GM12878 (cell line): ENCODE measurements around the gene PRKAG2. TPM values are rescaled to one million over a fixed set of nuclear protein-coding genes. Genes with fewer than 3 reads are reported as not detected.

Source experiments
- ATAC-seq: fragments of 200-7000 bp; cut with Tn5 transposase; 3 replicates; pipeline ENCODE4 v1.9.1; 2020; ENCODE audit warnings: mild to moderate bottlenecking, moderate library complexity
- BruUV-seq: library from RNA; stranded (reverse); fragments of 400-500 nt; replicated peaks from 2 replicates; lab custom pipeline; 2021; lab: Mats Ljungman, UMichigan
- CTCF ChIA-PET: fragments of 300-600 bp; sonication (Branson Sonifier 250); formaldehyde crosslinking; extraction: SDS; loops from one replicate; lab custom pipeline; 2021; ENCODE audit warnings: inconsistent platforms; lab: Yijun Ruan, JAX
- POLR2A ChIA-PET: fragments of 350-600 bp; formaldehyde crosslinking; extraction: SDS; loops from one replicate; lab custom pipeline; 2021; ENCODE audit warnings: inconsistent platforms; lab: Charles Lee
- RAD21 ChIA-PET: fragments of 300-600 bp; sonication (Branson Sonifier 250); formaldehyde crosslinking; loops from one replicate; lab custom pipeline; 2023; ENCODE audit warnings: antibody characterized with exemption; ENCODE audit not compliant: unreplicated experiment; lab: Charles Lee
- SMC1A ChIA-PET: fragments of 300-600 bp; sonication (Branson Sonifier 250); formaldehyde crosslinking; loops from one replicate; lab custom pipeline; 2023; ENCODE audit not compliant: unreplicated experiment, uncharacterized antibody; lab: Charles Lee
- DNase-seq: peaks from one replicate; pipeline ENCODE4 v3.0.0-alpha.2; 2011; ENCODE audit warnings: low read depth, low spot score
- FAIRE-seq: peaks from 3 replicates; lab custom pipeline; 2011; peaks lifted over from hg19 to GRCh38; lab: Jason Lieb, UNC
- H2AFZ ChIP-seq: 2 replicates; pipeline ENCODE4 v1.6.0; 2011; ENCODE audit warnings: low read depth, low read length, control low read depth; ENCODE audit not compliant: control insufficient read depth
- H3K27ac ChIP-seq: 2 replicates; pipeline ENCODE4 v1.5.1; 2011; ENCODE audit warnings: control low read depth; ENCODE audit not compliant: control insufficient read depth, insufficient read depth
- H3K27me3 ChIP-seq, 2 experiments: replicated peaks in 1 of 2; 2 replicates each; pipeline versions ENCODE4 v1.6.0 to v1.6.1; 2011; ENCODE audit warnings: low read length in 1 of 2; ENCODE audit not compliant: control insufficient read depth in 2 of 2, insufficient read depth in 2 of 2
- H3K36me3 ChIP-seq, 2 experiments: 2 replicates each; pipeline ENCODE4 v1.5.1; 2011; ENCODE audit warnings: low read length in 1 of 2; ENCODE audit not compliant: control insufficient read depth in 2 of 2, insufficient read depth in 2 of 2
- H3K4me1 ChIP-seq: 2 replicates; pipeline ENCODE4 v1.6.1; 2011; ENCODE audit warnings: mild to moderate bottlenecking, low read length, moderate library complexity, mixed read lengths; ENCODE audit not compliant: control insufficient read depth, insufficient read depth
- H3K4me2 ChIP-seq: 2 replicates; pipeline ENCODE4 v1.6.0; 2011; ENCODE audit warnings: control low read depth; ENCODE audit not compliant: control insufficient read depth, insufficient read depth
- H3K4me3 ChIP-seq: fragments of 200-600 bp; sonication (generic); 2 replicates; pipeline ENCODE4 v1.5.1; 2016
- H3K79me2 ChIP-seq: 2 replicates; pipeline ENCODE4 v1.6.0; 2011; ENCODE audit warnings: low read length; ENCODE audit not compliant: control insufficient read depth, insufficient read depth
- H3K9ac ChIP-seq: 2 replicates; pipeline ENCODE4 v1.8.0; 2011; ENCODE audit warnings: low read length, control low read depth, mixed read lengths; ENCODE audit not compliant: control insufficient read depth, insufficient read depth
- H3K9me3 ChIP-seq: replicated peaks from 3 replicates; pipeline ENCODE4 v1.5.1; 2011; ENCODE audit warnings: mild to moderate bottlenecking, low read length; ENCODE audit not compliant: control insufficient read depth, insufficient read depth
- H4K20me1 ChIP-seq: 2 replicates; pipeline ENCODE4 v1.6.0; 2011; ENCODE audit not compliant: control insufficient read depth, insufficient read depth
- CHD1 ChIP-seq: IDR thresholded peaks from 2 replicates; pipeline ENCODE4 v1.6.1; 2012; ENCODE audit warnings: low read depth, low read length, improper control_type of control experiment
- CHD2 ChIP-seq: IDR thresholded peaks from 2 replicates; pipeline ENCODE4 v1.6.1; 2011; ENCODE audit warnings: low read depth, low read length, improper control_type of control experiment, borderline replicate concordance
- CHD4 ChIP-seq: fragments of 200-600 bp; sonication (generic); IDR thresholded peaks from 2 replicates; pipeline ENCODE4 v1.6.1; 2016; ENCODE audit warnings: mild to moderate bottlenecking
- CUX1 ChIP-seq: IDR thresholded peaks from 2 replicates; pipeline ENCODE4 v1.6.1; 2012; ENCODE audit warnings: improper control_type of control experiment, low read depth, low read length; ENCODE audit not compliant: insufficient replicate concordance
- GATAD2B ChIP-seq: fragments of 450-650 bp; conservative IDR thresholded peaks from 2 replicates; pipeline ENCODE4 v1.6.1; 2017; ENCODE audit warnings: low read depth, mild to moderate bottlenecking, moderate library complexity
- IRF4 ChIP-seq: IDR thresholded peaks from 2 replicates; pipeline ENCODE4 v1.6.1; 2011; ENCODE audit warnings: low read depth, low read length
- MTA3 ChIP-seq: IDR thresholded peaks from 2 replicates; pipeline ENCODE4 v1.6.1; 2012; ENCODE audit warnings: low read length, inconsistent platforms, borderline replicate concordance
- MXI1 ChIP-seq: fragments of 150-350 bp; IDR thresholded peaks from 2 replicates; pipeline ENCODE4 v1.6.1; 2011; ENCODE audit warnings: low read depth, mild to moderate bottlenecking, inconsistent platforms, low read length, improper control_type of control experiment
- PKNOX1 ChIP-seq: fragments of 450-650 bp; IDR thresholded peaks from 2 replicates; pipeline ENCODE4 v1.6.1; 2016; ENCODE audit warnings: mild to moderate bottlenecking
- RELA ChIP-seq: fragments of 450-650 bp; IDR thresholded peaks from 2 replicates; pipeline ENCODE4 v1.8.0; 2014; ENCODE audit warnings: borderline replicate concordance; ENCODE audit not compliant: partially characterized antibody
- RUNX3 ChIP-seq: IDR thresholded peaks from 2 replicates; pipeline ENCODE4 v1.6.1; 2012; ENCODE audit warnings: low read length, inconsistent platforms
- SIN3A ChIP-seq: IDR thresholded peaks from 2 replicates; pipeline ENCODE4 v1.6.1; 2012; ENCODE audit warnings: low read depth, low read length, improper control_type of control experiment
- SIX5 ChIP-seq: IDR thresholded peaks from 2 replicates; pipeline ENCODE4 v1.6.1; 2011; ENCODE audit warnings: mild to moderate bottlenecking, low read depth, low read length, moderate library complexity; ENCODE audit not compliant: severe bottlenecking
- TARDBP ChIP-seq: IDR thresholded peaks from 2 replicates; pipeline ENCODE4 v1.6.1; 2016; ENCODE audit warnings: borderline replicate concordance
- ZNF274 ChIP-seq: IDR thresholded peaks from one replicate; pipeline ENCODE4 v1.8.0; 2011; ENCODE audit not compliant: insufficient read length, insufficient read depth
- ZZZ3 ChIP-seq: IDR thresholded peaks from 2 replicates; pipeline ENCODE4 v1.6.1; 2011; ENCODE audit warnings: low read depth; ENCODE audit not compliant: control insufficient read depth, insufficient read length
- WGBS: methylation state at CpG from one replicate; pipeline ENCODE4 v1.1.6; 2016; ENCODE audit warnings: low lambda C conversion rate; ENCODE audit not compliant: insufficient replicate concordance, insufficient coverage; ENCODE audit errors: missing lambda C conversion rate; 5-methylcytosine and 5-hydroxymethylcytosine counted together
- in situ Hi-C: fragments of 300-500 bp; cut with MboI; formaldehyde crosslinking; loops from 9 replicates; pipeline ENCODE4 v1.14.3; 2018; ENCODE audit warnings: mixed read lengths
- intact Hi-C: fragments of 100-400 bp; cut with micrococcal nuclease; formaldehyde crosslinking; loops from one replicate; pipeline ENCODE4 v1.14.2; 2022; ENCODE audit not compliant: unreplicated experiment
- polyA plus RNA-seq, 11 experiments: library from polyadenylated mRNA; depleted of rRNA in 4 of 11; unstranded in 6 of 11; stranded (reverse) in 5 of 11; fragments of >200 nt; fragmentation: Nextera tagmentation in 4 of 11; fragmentation: Illumina TruSeq in 1 of 11; extraction: Ambion mirVana in 4 of 11; extraction: Trizol in 1 of 11; gene quantifications; 1 replicate in 1 of 11; 2 replicates in 10 of 11; pipeline versions ENCODE4 v1.2.1 to v1.2.3, GENCODE V29; 2011 to 2016; ENCODE audit warnings: inconsistent platforms in 2 of 11, missing spikeins in 2 of 11, low read depth in 1 of 11
- total RNA-seq, 4 experiments: library from RNA; depleted of rRNA in 3 of 4; stranded (reverse); fragments of >200 nt in 3 of 4; fragmentation: Illumina TruSeq in 1 of 4; extraction: Trizol in 1 of 4; gene quantifications; 2 replicates each; pipeline versions ENCODE4 v1.2.1 to v1.2.3, GENCODE V29; 2013 to 2021

PRKAG2 gene
- total and polyA plus RNA-seq, 10 of the 15 experiments (the other 5 are each of a cell fraction or from before 2014, with no cell fraction given), result 3.4 to 8.9 (median 6.8) TPM

- FAIRE-seq (no peak), ATAC-seq (no peak), DNase-seq (no peak)
- H3K9me3 ChIP-seq, result no peaks in the 10 kb centered on the region
- no peak overlapping the region for H2AFZ ChIP-seq
- no peaks in the 10 kb centered on the region for H3K79me2 ChIP-seq
- POLR2A ChIA-PET, result no interaction called here
- no peaks in the 10 kb centered on the region for H3K36me3 ChIP-seq
- no peaks in the 10 kb centered on the region for H3K4me1 ChIP-seq
- CTCF ChIA-PET, result no interaction called here
- RAD21 ChIA-PET, result no interaction called here
- SMC1A ChIA-PET, result no interaction called here
- no peak overlapping the region for H3K4me2 ChIP-seq
- no peak overlapping the region for H3K9ac ChIP-seq
- BruUV-seq, result no TSS peak
- no peaks in the 10 kb centered on the region for H4K20me1 ChIP-seq
- intact Hi-C loops, result no loop called here
- no peak overlapping the region for H3K27ac ChIP-seq
- in situ Hi-C loops, result no loop called here
- no peak overlapping the region for H3K4me3 ChIP-seq
- H3K27me3 ChIP-seq, result peaks cover 0 to 4% of the 10 kb centered on the region in 2 experiments; a peak in 3 of 4 replicates
- 78% methylated on average over 20 of the region's 20 CpGs for WGBS
- TF ChIP-seq CUX1 (no peak), RELA (no peak), CHD1 (no peak), CHD4 (no peak), TARDBP (no peak), PKNOX1 (no peak), SIN3A (no peak), MXI1 (no peak), ZZZ3 (no peak), GATAD2B (no peak), ZNF274 (no peak), IRF4 (no peak), RUNX3 (no peak), CHD2 (no peak), MTA3 (no peak), SIX5 (no peak)
These were observed 60.2 kb downstream of the PRKAG2 start for GRCh38 chr7:151816562-151817314.
